ENCODE measurements around the gene SARDH.

SARDH gene

GRCh38 chr9:133714606-133715294, 23.4 kb downstream of the SARDH start:
- no peak overlapping the region for H3K4me3 ChIP-seq (ENCODE audit: low read depth, low read length)
- DNase-seq (ENCODE audit: low read depth) = peak; percentile 75

GRCh38 chr9:133713960-133714495, 24.1 kb downstream of the SARDH start:
- no peak overlapping the region for H3K4me3 ChIP-seq (ENCODE audit: low read depth, low read length)
- no peak for DNase-seq (ENCODE audit: low read depth)
- no peak for TF ChIP-seq MAX (IDR thresholded peaks at IDR 0.05; ENCODE audit: low read depth, low read length)
- TF ChIP-seq POLR2A (IDR thresholded peaks at IDR 0.05; ENCODE audit: extremely low read depth, insufficient read length) = no peak
- TF ChIP-seq CTCF (IDR thresholded peaks at IDR 0.05; ENCODE audit: low read depth, low read length) = no peak
- TF ChIP-seq MYC (IDR thresholded peaks at IDR 0.05; ENCODE audit: low read depth, low read length) = no peak

More at GRCh38 chr9:133714606-133715294, 23.4 kb downstream of the SARDH start:
- TF ChIP-seq POLR2A (IDR thresholded peaks at IDR 0.05; ENCODE audit: extremely low read depth, insufficient read length) (no peak), MAX (IDR thresholded peaks at IDR 0.05; ENCODE audit: low read depth, low read length) (no peak), CTCF (IDR thresholded peaks at IDR 0.05; ENCODE audit: low read depth, low read length) (no peak), MYC (IDR thresholded peaks at IDR 0.05; ENCODE audit: low read depth, low read length) (no peak)

- TF ChIP-seq POLR2A (IDR thresholded peaks at IDR 0.05; ENCODE audit: extremely low read depth, insufficient read length) (no peak), CTCF (IDR thresholded peaks at IDR 0.05; ENCODE audit: low read depth, low read length) (peak; percentile 8), MYC (IDR thresholded peaks at IDR 0.05; ENCODE audit: low read depth, low read length) (no peak), MAX (IDR thresholded peaks at IDR 0.05; ENCODE audit: low read depth, low read length) (peak; percentile 54; the same call in 1 of the 2 replicates)
- DNase-seq (ENCODE audit: low read depth) = peak; percentile 52
- no peak overlapping the region for H3K4me3 ChIP-seq (ENCODE audit: low read depth, low read length)
Measured at GRCh38 chr9:133713150-133713959, 24.8 kb downstream of the SARDH start.

- H3K4me3 ChIP-seq (ENCODE audit: low read depth, low read length) = no peak overlapping the region
- DNase-seq (ENCODE audit: low read depth) = no peak
- TF ChIP-seq MYC (IDR thresholded peaks at IDR 0.05; ENCODE audit: low read depth, low read length) = no peak
Measured at GRCh38 chr9:133712221-133713100, 25.7 kb downstream of the SARDH start.

- H3K4me3 ChIP-seq (ENCODE audit: low read depth, low read length) = no peak overlapping the region
- peak; percentile 74 for DNase-seq (ENCODE audit: low read depth)
Measured at GRCh38 chr9:133711428-133712220, 26.5 kb downstream of the SARDH start.

More at GRCh38 chr9:133711428-133712220, 26.5 kb downstream of the SARDH start:
- TF ChIP-seq MAX (IDR thresholded peaks at IDR 0.05; ENCODE audit: low read depth, low read length) = no peak
- TF ChIP-seq CTCF (IDR thresholded peaks at IDR 0.05; ENCODE audit: low read depth, low read length) = no peak
- no peak for TF ChIP-seq MYC (IDR thresholded peaks at IDR 0.05; ENCODE audit: low read depth, low read length)
- no peak for TF ChIP-seq POLR2A (IDR thresholded peaks at IDR 0.05; ENCODE audit: extremely low read depth, insufficient read length)

Measured in NB4 (cell line).